RPMI8226 (cell line): ENCODE data around the gene HAPLN3.

Experiments
- DNase-seq: peaks from one replicate; pipeline ENCODE4 v3.0.0-alpha.2; 2015

HAPLN3 gene

DNA sequence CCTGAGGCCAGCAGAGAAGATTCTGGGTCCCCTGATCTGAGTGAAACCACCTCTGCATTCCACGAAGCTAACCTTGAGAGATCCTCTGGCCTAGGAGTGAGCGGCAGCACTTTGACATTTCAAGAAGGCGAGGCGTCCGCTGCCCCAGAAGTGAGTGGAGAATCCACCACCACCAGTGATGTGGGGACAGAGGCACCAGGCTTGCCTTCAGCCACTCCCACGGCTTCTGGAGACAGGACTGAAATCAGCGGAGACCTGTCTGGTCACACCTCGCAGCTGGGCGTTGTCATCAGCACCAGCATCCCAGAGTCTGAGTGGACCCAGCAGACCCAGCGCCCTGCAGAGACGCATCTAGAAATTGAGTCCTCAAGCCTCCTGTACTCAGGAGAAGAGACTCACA is 36.4 kb downstream of the HAPLN3 start:
- no peak for DNase-seq

GRCh38 chr15:88852476-88852875 is 42.9 kb downstream of the HAPLN3 start:
- DNase-seq = no peak

GRCh38 chr15:88849376-88850072 is 45.8 kb downstream of the HAPLN3 start:
- no peak for DNase-seq

GRCh38 chr15:88848203-88848602 is 47.1 kb downstream of the HAPLN3 start:
- no peak for DNase-seq

- DNase-seq = no peak
Observed at GRCh38 chr15:88847144-88847543, 48.2 kb downstream of the HAPLN3 start.

GRCh38 chr15:88845616-88846015 is 49.7 kb downstream of the HAPLN3 start:
- DNase-seq = no peak

GRCh38 chr15:88844749-88845386 is 50.5 kb downstream of the HAPLN3 start:
- no peak for DNase-seq

DNA sequence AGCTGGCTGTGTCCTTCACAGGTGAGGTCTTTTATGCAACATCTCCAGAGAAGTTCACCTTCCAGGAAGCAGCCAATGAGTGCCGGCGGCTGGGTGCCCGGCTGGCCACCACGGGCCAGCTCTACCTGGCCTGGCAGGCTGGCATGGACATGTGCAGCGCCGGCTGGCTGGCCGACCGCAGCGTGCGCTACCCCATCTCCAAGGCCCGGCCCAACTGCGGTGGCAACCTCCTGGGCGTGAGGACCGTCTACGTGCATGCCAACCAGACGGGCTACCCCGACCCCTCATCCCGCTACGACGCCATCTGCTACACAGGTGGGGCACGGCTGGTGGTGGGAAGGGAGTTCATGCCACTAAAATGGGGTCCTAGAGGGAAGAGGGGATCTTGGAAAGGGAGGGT is 52.0 kb downstream of the HAPLN3 start:
- DNase-seq = no peak

GRCh38 chr15:88842156-88842555 is 53.2 kb downstream of the HAPLN3 start:
- no peak for DNase-seq

DNA sequence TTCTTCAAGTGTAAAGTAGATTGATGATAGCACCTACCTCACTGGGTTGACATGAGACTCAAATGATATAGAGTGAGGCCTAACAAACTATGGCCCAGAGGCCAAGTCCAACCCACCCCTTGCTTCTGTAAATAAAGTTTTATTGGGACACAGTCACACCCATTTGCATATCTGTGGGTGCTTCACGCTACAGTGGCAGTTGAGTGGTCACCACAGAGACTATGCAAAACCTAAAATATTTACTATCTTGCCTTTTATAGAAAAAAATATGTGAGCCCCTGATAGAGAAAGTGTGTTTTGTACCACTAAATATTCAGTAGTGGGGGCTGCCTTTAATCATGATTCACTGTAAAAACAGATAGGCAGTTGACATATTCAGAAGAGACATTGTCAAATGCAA is 54.1 kb downstream of the HAPLN3 start:
- no peak for DNase-seq

DNA sequence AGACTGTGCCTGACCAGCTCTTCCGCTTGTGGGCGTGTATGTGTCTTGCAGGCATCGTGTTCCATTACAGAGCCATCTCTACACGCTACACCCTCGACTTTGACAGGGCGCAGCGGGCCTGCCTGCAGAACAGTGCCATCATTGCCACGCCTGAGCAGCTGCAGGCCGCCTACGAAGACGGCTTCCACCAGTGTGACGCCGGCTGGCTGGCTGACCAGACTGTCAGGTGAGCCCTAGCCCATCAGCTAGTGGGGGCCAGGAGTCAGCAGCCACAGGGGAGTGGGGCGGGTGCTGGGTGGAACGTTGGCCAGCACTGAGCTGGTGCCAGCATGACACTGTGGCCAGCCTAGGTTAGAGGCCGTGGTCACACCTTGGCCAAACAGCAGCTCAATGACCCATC is 55.4 kb downstream of the HAPLN3 start:
- DNase-seq = no peak

- DNase-seq = no peak
Observed at GRCh38 chr15:88839146-88839545, 56.2 kb downstream of the HAPLN3 start.

DNA sequence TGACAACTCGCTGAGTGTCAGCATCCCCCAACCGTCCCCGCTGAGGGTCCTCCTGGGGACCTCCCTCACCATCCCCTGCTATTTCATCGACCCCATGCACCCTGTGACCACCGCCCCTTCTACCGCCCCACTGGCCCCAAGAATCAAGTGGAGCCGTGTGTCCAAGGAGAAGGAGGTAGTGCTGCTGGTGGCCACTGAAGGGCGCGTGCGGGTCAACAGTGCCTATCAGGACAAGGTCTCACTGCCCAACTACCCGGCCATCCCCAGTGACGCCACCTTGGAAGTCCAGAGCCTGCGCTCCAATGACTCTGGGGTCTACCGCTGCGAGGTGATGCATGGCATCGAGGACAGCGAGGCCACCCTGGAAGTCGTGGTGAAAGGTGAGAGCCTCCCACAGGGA is 56.7 kb downstream of the HAPLN3 start:
- no peak for DNase-seq

DNA sequence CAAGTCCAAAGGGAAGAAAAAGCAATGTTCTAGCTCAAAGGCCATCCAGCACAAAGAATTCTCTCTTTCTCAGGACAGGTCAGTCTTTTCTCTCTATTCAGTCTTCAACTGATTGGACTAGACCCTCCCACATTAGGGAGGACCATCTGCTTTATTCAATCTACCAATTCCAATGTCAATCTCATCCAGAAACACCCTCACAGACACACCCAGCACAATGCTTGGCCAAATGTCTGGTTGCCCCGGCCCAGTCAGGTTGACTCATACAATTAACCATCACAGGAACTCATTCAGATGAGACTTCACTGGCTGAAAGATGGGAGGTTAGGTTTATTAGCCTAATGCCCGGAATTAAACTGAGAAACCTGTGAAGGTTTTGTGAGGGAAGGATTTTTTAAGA is 59.7 kb downstream of the HAPLN3 start:
- DNase-seq = no peak

GRCh38 chr15:88835119-88835518 is 60.2 kb downstream of the HAPLN3 start:
- DNase-seq = no peak

GRCh38 chr15:88834211-88834812 is 61.0 kb downstream of the HAPLN3 start:
- DNase-seq = peak; percentile 28

DNA sequence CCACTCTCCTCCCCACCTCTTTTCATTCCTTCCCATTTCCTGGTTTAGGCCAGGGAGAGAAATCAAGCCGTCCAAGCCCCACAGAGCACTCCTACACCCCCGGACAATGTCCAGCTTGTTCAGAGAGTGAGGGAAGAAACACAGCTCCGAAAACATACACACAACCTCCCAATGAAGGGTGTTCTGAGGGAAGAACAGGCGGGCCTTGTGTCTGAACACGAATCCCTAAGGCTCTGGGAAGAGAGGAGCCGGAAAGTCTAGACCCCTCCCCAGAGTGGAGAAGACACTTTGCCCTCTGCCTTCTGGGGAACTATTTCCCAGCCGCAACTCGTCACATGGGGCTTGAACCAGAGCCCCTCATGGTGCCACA is 61.6 kb downstream of the HAPLN3 start:
- no peak for DNase-seq

- DNase-seq = no peak
Observed at GRCh38 chr15:88832820-88833730, 62.3 kb downstream of the HAPLN3 start.

GRCh38 chr15:88830016-88830415 is 65.3 kb downstream of the HAPLN3 start:
- DNase-seq = no peak

DNA sequence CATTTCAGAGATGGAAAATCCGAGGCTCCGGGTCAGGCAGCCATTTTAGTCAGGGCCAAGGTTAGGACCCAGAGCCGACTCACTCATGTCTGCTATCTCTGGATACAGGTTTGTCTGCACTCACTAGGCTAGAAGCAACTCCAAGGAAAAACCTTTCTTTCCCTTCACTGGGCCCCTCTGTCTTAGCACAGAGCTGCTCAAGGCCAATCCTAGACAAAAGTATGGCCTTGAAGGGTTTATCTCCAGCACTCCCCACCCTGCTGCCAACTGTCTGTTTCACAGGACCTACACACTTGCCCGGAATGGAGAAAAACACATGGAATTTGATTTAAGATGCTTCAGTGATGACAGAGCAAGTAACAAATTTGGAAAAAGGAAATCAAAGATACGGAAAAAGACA is 66.6 kb downstream of the HAPLN3 start:
- no peak for DNase-seq
